Right renal cortex interstitium (tissue), 3 donors: Measurements from ENCODE around the gene NEK9. TPM values are rescaled to one million over a fixed set of nuclear protein-coding genes. Genes with fewer than 3 reads are reported as not detected.

Experiments
- DNase-seq, 3 donors: peaks; one replicate each; pipeline ENCODE4 v3.0.0-alpha.2; 2013; ENCODE audit warnings: low read depth in 3 of 3, low spot score in 2 of 3
- polyA plus RNA-seq, 3 donors: library from polyadenylated mRNA; unstranded; fragments of 120-200 nt; gene quantifications; one replicate each; pipeline ENCODE4 v1.2.1, GENCODE V29; 2013; ENCODE audit not compliant: insufficient read length in 3 of 3

NEK9 gene
- polyA plus RNA-seq, 3 donors = 118 to 134 (median 127) TPM

DNA sequence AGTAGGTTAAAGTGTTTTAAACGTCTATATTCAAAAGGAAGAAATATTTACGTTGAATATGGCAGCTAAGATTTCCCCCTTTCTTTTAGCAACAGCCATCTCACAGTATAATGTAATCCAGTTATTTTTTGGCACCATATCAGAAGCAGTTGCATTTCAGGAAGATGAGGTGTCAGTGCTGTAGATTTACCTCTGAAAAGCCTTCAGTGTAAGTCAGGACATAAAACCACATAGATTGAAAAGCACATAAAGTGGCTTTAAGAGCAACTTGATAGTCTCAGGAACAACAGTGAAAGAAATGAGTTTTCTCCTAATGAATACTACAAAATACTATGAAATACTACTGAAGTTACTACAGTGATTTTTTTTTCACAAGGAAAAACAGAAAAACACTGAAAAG is 82.5 kb downstream of the NEK9 start:
- DNase-seq = no peak

DNA sequence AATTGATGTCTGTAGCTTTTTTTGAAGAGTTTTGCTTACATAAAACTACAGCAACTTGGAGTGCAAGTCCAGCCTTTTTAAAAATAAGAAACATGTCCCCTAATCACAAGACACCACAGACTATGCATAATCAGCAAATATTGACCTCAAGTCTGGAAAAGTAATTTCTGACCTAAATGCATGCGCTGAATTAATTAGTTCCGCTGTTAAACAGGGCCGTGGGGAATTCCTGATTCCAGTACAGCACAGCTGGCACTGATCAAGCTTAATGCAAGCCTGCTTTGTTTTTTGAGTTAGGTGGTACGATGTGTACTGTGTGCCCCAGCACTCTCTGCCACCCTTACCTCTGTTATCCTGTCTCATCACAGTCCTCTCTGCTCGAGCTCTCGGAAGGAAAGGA is 84.8 kb downstream of the NEK9 start:
- no peak for DNase-seq

DNA sequence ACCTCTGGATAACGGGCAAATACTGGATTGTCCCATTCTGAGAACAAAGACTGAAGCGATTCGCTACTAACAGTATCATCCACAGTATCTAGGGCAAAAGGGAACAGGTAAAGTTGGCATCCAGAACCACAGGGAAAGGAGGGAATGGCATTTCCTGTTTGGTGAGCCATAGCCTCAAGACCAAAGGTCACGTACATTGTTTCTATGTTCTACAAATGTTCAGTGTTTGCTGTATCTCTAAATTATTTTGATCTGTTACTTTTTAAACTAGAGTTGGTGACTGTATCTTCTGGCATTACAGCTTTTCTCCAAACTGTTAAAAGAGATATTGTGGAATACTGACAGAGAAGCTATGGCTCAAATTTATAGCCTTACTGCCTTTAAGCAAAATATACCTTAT is 85.2 kb downstream of the NEK9 start:
- DNase-seq = no peak

DNA sequence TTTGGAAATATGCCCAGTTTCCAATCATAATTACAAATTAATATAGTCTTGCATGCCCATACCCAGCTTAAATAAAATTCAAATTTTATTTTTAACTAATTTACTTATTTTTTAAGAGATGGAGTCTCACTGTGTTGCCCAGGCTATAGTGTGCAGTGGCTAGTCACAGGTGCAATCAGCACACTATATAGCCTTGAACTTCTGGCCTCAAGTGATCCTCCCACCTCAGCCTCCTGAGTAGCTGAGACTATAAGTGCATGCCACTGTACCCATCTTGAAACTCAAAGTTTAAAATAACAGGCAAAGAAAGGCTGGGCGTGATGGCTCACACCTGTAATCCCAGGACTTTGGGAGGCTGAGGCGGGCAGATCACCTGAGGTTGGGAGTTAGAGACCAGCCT is 85.9 kb downstream of the NEK9 start:
- DNase-seq = no peak

DNA sequence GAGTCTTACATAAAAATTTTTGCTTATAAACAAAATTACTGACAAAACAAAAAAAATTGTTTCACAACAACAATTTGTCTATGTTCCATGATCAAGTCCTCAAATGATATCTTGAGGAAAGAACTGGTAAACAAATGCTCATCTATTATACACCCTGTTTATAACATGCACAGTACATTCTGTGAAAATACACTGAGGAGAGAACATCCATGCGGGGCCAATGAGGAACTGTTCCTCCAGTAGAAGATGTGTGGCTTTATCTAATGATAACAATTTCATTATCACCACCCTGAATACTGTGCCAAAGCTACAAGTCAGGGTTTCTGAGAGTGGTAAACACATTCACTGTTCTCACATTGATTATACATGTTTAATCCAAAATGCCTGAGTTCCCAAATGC is 86.3 kb downstream of the NEK9 start:
- no peak for DNase-seq

DNA sequence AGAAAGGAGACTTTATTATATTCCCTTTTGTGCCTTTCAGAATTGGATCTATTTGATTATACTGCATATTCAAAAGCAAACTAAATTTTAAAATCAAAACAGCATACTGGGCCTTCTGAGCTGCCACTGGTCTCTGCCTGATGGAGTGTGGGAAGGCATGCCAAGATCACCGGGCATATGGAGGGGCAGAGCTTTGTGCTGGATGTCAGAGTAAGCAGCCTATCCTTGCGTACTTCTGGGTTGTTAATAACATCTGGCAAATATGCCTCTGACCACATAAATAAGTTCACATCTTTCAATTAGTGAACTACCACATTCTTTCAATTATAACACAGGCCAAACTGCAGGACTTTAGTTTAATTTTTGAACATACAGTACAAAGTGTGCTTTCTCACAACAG is 93.9 kb downstream of the NEK9 start:
- no peak for DNase-seq

DNA sequence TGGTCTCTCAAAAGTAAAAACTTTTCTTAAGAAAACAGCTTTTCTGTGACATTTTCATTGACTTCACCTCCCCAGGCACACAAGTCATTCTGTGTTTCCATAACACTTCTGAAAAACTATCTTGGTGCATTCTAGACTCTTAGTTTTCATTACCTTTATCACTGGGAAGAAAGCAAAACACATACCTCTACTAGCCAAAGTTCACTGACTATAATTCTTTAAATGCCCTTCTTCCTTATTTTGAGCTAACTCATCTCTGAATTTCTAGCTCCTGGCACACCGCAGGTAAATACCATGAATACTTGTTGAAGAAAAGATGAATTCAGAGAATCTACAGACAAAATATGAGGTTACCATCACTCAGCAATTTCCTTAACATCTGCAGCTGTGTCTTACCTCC is 96.7 kb downstream of the NEK9 start:
- no peak for DNase-seq

Other genes starting within 250 kb of the NEK9 start
- 100 to 1,000 TPM; 124 to 131 (median 126) TPM for gene DLST, start 245.1 kb downstream of the NEK9 start, polyA plus RNA-seq
- gene RPS6KL1, start 203.8 kb downstream of the NEK9 start, polyA plus RNA-seq = 1 to 10 TPM in 2 of 3 donors, under 1 TPM in 1; 0.74 to 1.6 (median 1.1) TPM
- 1 to 10 TPM; 6.9 to 8.2 (median 7.0) TPM for gene PGF, start 171.5 kb downstream of the NEK9 start, polyA plus RNA-seq
- 10 to 100 TPM; 69.8 to 74.4 (median 73.9) TPM for gene EIF2B2, start 124.1 kb downstream of the NEK9 start, polyA plus RNA-seq
- gene MLH3, start 75.6 kb downstream of the NEK9 start, polyA plus RNA-seq = 10 to 100 TPM; 35.7 to 37.4 (median 36.2) TPM
- gene ACYP1, start 63.0 kb downstream of the NEK9 start, polyA plus RNA-seq = 10 to 100 TPM; 28.1 to 31.1 (median 29.3) TPM
- 1 to 10 TPM; 7.3 to 9.9 (median 9.0) TPM for gene ZC2HC1C, start 57.4 kb downstream of the NEK9 start, polyA plus RNA-seq
- 100 to 1,000 TPM; 262 to 301 (median 284) TPM for gene TMED10, start 49.6 kb upstream of the NEK9 start, polyA plus RNA-seq
- gene FOS, start 151.8 kb upstream of the NEK9 start, polyA plus RNA-seq = 100 to 1,000 TPM; 337 to 735 (median 440) TPM